Measurements from ENCODE around the gene CD3E. TPM values are rescaled to one million over a fixed set of nuclear protein-coding genes. Genes with fewer than 3 reads are reported as not detected.

Gene CD3E
- total RNA-seq, 2 experiments from 2014 or later = 483 to 515 TPM

DNA sequence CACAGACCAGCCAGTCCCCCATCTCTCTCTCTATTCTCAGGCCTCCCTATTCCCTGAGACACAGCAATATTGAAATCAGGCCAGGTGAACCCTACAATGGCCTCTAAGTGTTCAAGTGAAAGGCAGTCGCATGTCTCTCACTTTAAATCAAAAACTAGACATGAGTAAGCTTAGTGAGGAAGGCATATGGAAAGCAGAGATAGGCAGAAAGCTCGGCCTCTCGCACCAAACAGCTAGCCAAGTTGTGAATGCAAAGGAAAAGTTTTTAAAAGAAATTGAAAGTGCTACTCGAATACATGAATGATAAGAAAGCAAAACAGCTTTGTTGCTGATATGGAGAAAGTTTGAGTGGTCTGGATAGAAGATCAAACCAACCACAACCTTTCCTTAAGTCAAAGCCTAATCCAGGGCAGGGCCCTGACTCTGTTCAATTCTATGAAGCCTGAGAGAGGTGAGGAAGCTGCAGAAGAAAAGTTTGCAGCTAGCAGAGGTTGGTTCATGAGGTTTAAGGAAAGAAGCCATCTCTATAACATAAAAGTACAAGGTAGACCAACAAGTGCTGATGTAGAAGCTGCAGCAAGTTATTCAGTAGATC lies 20.7 kb upstream of the CD3E start:
- ATAC-seq (ENCODE audit: poor library complexity) = no peak
- TF ChIP-seq, protein P1, sequence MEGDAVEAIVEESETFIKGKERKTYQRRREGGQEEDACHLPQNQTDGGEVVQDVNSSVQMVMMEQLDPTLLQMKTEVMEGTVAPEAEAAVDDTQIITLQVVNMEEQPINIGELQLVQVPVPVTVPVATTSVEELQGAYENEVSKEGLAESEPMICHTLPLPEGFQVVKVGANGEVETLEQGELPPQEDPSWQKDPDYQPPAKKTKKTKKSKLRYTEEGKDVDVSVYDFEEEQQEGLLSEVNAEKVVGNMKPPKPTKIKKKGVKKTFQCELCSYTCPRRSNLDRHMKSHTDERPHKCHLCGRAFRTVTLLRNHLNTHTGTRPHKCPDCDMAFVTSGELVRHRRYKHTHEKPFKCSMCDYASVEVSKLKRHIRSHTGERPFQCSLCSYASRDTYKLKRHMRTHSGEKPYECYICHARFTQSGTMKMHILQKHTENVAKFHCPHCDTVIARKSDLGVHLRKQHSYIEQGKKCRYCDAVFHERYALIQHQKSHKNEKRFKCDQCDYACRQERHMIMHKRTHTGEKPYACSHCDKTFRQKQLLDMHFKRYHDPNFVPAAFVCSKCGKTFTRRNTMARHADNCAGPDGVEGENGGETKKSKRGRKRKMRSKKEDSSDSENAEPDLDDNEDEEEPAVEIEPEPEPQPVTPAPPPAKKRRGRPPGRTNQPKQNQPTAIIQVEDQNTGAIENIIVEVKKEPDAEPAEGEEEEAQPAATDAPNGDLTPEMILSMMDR (IDR thresholded peaks at IDR 0.05) = no peak
- Histone ChIP-seq H3K4me3 (ENCODE audit: low read length) (no peak overlapping the region), H3K27ac (ENCODE audit: low read depth in 1 of 2, low read length in 2 of 2) (no peak overlapping the region), H3K4me1 (ENCODE audit: insufficient read depth, low read length) (peaks cover 21% of the 10 kb centered on the region), H3K27me3 (ENCODE audit: control insufficient read depth in 1 of 2, insufficient read depth in 2 of 2, low read length in 2 of 2) (no peaks in the 10 kb centered on the region), H3K9me3 (ENCODE audit: control insufficient read depth in 1 of 2, insufficient read depth in 1 of 2, low read length in 2 of 2) (no peaks in the 10 kb centered on the region), H3K36me3 (ENCODE audit: insufficient read depth, low read length) (no peaks in the 10 kb centered on the region)
- ChIA-PET CTCF (interaction anchor here (1.1 kb wide), 1 partner anchor 24 kb away, joined by 3 read pairs; no protein-coding TSS in a partner anchor), POLR2A (interaction anchor here (0.8 to 1.6 kb wide), 7 partner anchors 34 to 330 kb away, joined by 3 to 9 read pairs (median 3); partner anchors contain the start of genes JAML and UBE4A)
- no peak for DNase-seq
- Mint-ChIP-seq H3K27me3 (no peaks in the 10 kb centered on the region), H3K4me1 (ENCODE audit: low read depth) (peaks cover 33% of the 10 kb centered on the region), H3K9me3 (no peaks in the 10 kb centered on the region), H3K4me3 (no peak overlapping the region), H3K27ac (peak overlapping the region; percentile 76), H3K36me3 (ENCODE audit: low read depth) (no peaks in the 10 kb centered on the region)
- intact Hi-C loops (cut with DNase I, micrococcal nuclease) = no loop called here

DNA sequence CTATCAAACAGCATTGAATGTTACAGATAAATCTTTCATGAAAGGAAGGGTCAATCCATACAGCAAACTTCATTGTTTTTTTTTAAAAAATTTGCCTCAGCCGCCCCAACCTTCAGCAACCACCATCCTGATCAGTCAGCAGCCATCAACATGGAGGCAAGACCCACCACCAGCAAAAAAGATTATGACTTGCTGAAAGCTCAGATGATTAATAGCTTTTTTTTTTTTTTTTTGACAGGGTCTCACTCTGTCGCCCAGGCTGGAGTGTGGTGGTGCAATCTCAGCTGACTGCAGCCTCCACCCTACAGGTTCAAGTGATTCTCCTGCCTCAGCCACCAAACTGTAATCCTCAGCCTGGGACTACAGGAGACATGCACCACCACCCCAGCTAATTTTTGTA lies 18.0 kb upstream of the CD3E start:
- Mint-ChIP-seq H3K4me3 (no peak overlapping the region), H3K36me3 (ENCODE audit: low read depth) (no peaks in the 10 kb centered on the region), H3K27ac (no peak overlapping the region), H3K4me1 (ENCODE audit: low read depth) (peaks cover 34% of the 10 kb centered on the region), H3K27me3 (no peaks in the 10 kb centered on the region), H3K9me3 (no peaks in the 10 kb centered on the region)
- no peak overlapping the region for H3K27ac ChIP-seq (ENCODE audit: low read depth in 1 of 2, low read length in 2 of 2)
- H3K9me3 ChIP-seq (ENCODE audit: control insufficient read depth in 1 of 2, insufficient read depth in 1 of 2, low read length in 2 of 2) = no peaks in the 10 kb centered on the region
- TF ChIP-seq, protein P1 (IDR thresholded peaks at IDR 0.05) = no peak
- no peak for DNase-seq
- CTCF ChIA-PET = no interaction called here
- peaks cover 21% of the 10 kb centered on the region for H3K4me1 ChIP-seq (ENCODE audit: insufficient read depth, low read length)
- POLR2A ChIA-PET = no interaction called here
- intact Hi-C loops (cut with DNase I, micrococcal nuclease) = no loop called here
- no peak for ATAC-seq (ENCODE audit: poor library complexity)
- no peak overlapping the region for H3K4me3 ChIP-seq (ENCODE audit: low read length)
- no peaks in the 10 kb centered on the region for H3K36me3 ChIP-seq (ENCODE audit: insufficient read depth, low read length)
- no peaks in the 10 kb centered on the region for H3K27me3 ChIP-seq (ENCODE audit: control insufficient read depth in 1 of 2, insufficient read depth in 2 of 2, low read length in 2 of 2)

- ATAC-seq (ENCODE audit: poor library complexity) (no peak), DNase-seq (no peak)
- Mint-ChIP-seq H3K36me3 (ENCODE audit: low read depth) (no peaks in the 10 kb centered on the region), H3K4me3 (no peak overlapping the region), H3K9me3 (no peaks in the 10 kb centered on the region), H3K27me3 (no peaks in the 10 kb centered on the region), H3K27ac (no peak overlapping the region), H3K4me1 (ENCODE audit: low read depth) (peaks cover 32% of the 10 kb centered on the region)
- Histone ChIP-seq H3K4me3 (ENCODE audit: low read length) (no peak overlapping the region), H3K9me3 (ENCODE audit: control insufficient read depth in 1 of 2, insufficient read depth in 1 of 2, low read length in 2 of 2) (no peaks in the 10 kb centered on the region), H3K27me3 (ENCODE audit: control insufficient read depth in 1 of 2, insufficient read depth in 2 of 2, low read length in 2 of 2) (no peaks in the 10 kb centered on the region), H3K36me3 (ENCODE audit: insufficient read depth, low read length) (no peaks in the 10 kb centered on the region), H3K4me1 (ENCODE audit: insufficient read depth, low read length) (peaks cover 21% of the 10 kb centered on the region), H3K27ac (ENCODE audit: low read depth in 1 of 2, low read length in 2 of 2) (no peak overlapping the region)
- ChIA-PET CTCF (no interaction called here), POLR2A (no interaction called here)
- intact Hi-C loops (cut with DNase I, micrococcal nuclease) = no loop called here
- TF ChIP-seq, protein P1 (IDR thresholded peaks at IDR 0.05) = no peak
Measured at GRCh38 chr11:118287006-118287405, 17.5 kb upstream of the CD3E start.

All from CD4-positive, alpha-beta T cell (primary cell).